A549 (cell line): Measurements from ENCODE around the gene DCBLD1. TPM values are rescaled to one million over a fixed set of nuclear protein-coding genes. Genes with fewer than 3 reads are reported as not detected.

Experiments used
- ATAC-seq, 2 experiments: fragments of 200-7000 bp in 1 of 2; fragments of >200 bp in 1 of 2; cut with Nextera tagmentation in 1 of 2; cut with Tn5 transposase in 1 of 2; 3 replicates each; pipeline versions ENCODE4 v1.8.0 to v1.9.1; 2018 to 2020; ENCODE audit warnings: mild to moderate bottlenecking in 1 of 2, moderate library complexity in 1 of 2
- CTCF ChIA-PET: fragments of 300-600 bp; sonication (Branson Sonifier 250); formaldehyde crosslinking; extraction: SDS; loops from one replicate; lab custom pipeline; 2021; ENCODE audit warnings: antibody characterized with exemption, inconsistent platforms; lab: Yijun Ruan, JAX
- POLR2A ChIA-PET: fragments of 350-600 bp; formaldehyde crosslinking; extraction: SDS; loops from one replicate; lab custom pipeline; 2021; ENCODE audit warnings: antibody characterized with exemption, inconsistent platforms; lab: Yijun Ruan, JAX
- DNase-seq, 2 experiments: peaks; one replicate each; pipeline versions ENCODE4 v3.0.0 to v3.0.0-alpha.2; 2011 to 2016; ENCODE audit warnings: low read depth in 1 of 2, low spot score in 1 of 2
- FAIRE-seq: peaks from 2 replicates; lab custom pipeline; 2011; peaks lifted over from hg19 to GRCh38; lab: Jason Lieb, UNC
- H3K27ac ChIP-seq, 2 experiments: fragments of >200 bp; sonication (Bioruptor Twin); formaldehyde crosslinking; 3 replicates each; pipeline ENCODE4 v1.5.1; 2016 to 2017
- H3K4me1 ChIP-seq: fragments of >200 bp; sonication (Bioruptor Twin); formaldehyde crosslinking; 3 replicates; pipeline ENCODE4 v1.6.1; 2016
- H3K4me2 ChIP-seq: fragments of >200 bp; sonication (Bioruptor Twin); formaldehyde crosslinking; 3 replicates; pipeline ENCODE4 v1.6.1; 2016
- H3K4me3 ChIP-seq: fragments of >200 bp; sonication (Bioruptor Twin); formaldehyde crosslinking; 3 replicates; pipeline ENCODE4 v1.5.1; 2016
- H3K9me3 ChIP-seq: fragments of >200 bp; sonication (Bioruptor Twin); formaldehyde crosslinking; 3 replicates; pipeline ENCODE4 v1.6.1; 2016
- BCL3 ChIP-seq: fragments of >200 bp; sonication (Bioruptor Twin); formaldehyde crosslinking; IDR thresholded peaks from 3 replicates; pipeline ENCODE4 v1.6.1; 2016
- CBX2 ChIP-seq: fragments of 200-600 bp; sonication (generic); IDR thresholded peaks from 2 replicates; pipeline ENCODE4 v1.6.1; 2016; ENCODE audit warnings: low read depth, mild to moderate bottlenecking, borderline replicate concordance
- CBX8 ChIP-seq: fragments of 200-600 bp; sonication (generic); IDR thresholded peaks from 2 replicates; pipeline ENCODE4 v1.6.1; 2016
- CTCF ChIP-seq: fragments of >200 bp; sonication (Bioruptor Twin); formaldehyde crosslinking; IDR thresholded peaks from 3 replicates; pipeline ENCODE4 v1.5.1; 2016
- ELK1 ChIP-seq: fragments of 150-350 bp; IDR thresholded peaks from 2 replicates; pipeline ENCODE4 v1.6.1; 2014; ENCODE audit warnings: low read depth, mild to moderate bottlenecking, low read length
- FOSB ChIP-seq: fragments of 250-450 bp; sonication (Bioruptor Pico); IDR thresholded peaks from 2 replicates; pipeline ENCODE4 v1.5.0; 2020; ENCODE audit warnings: mild to moderate bottlenecking, moderate library complexity
- JUNB ChIP-seq: fragments of >200 bp; sonication (Bioruptor Twin); formaldehyde crosslinking; IDR thresholded peaks from 2 replicates; pipeline ENCODE4 v1.6.1; 2016
- KDM1A ChIP-seq: fragments of 200-600 bp; sonication (generic); IDR thresholded peaks from 2 replicates; pipeline ENCODE4 v1.6.1; 2016; ENCODE audit warnings: low read depth, mild to moderate bottlenecking
- MAX ChIP-seq: IDR thresholded peaks from 2 replicates; pipeline ENCODE4 v1.6.1; 2012
- NPAS2 ChIP-seq: fragments of 250-450 bp; sonication (Bioruptor Pico); IDR thresholded peaks from 2 replicates; pipeline ENCODE4 v1.8.0; 2022; ENCODE audit warnings: mild to moderate bottlenecking, moderate library complexity, borderline replicate concordance
- NR3C1 ChIP-seq: fragments of >200 bp; sonication (Bioruptor Twin); formaldehyde crosslinking; IDR thresholded peaks from 3 replicates; pipeline ENCODE4 v1.6.1; 2017
- PBX3 ChIP-seq: IDR thresholded peaks from 2 replicates; pipeline ENCODE4 v1.6.1; 2012
- PHF8 ChIP-seq: fragments of 200-600 bp; sonication (generic); IDR thresholded peaks from 2 replicates; pipeline ENCODE4 v1.6.1; 2016; ENCODE audit warnings: low read depth, mild to moderate bottlenecking, antibody characterized with exemption, moderate library complexity, borderline replicate concordance
- POLR2A ChIP-seq: IDR thresholded peaks from 2 replicates; pipeline ENCODE4 v1.6.1; 2012; ENCODE audit warnings: mild to moderate bottlenecking, low read length
- REST ChIP-seq: fragments of 200-600 bp; sonication (generic); IDR thresholded peaks from 2 replicates; pipeline ENCODE4 v1.6.1; 2016; ENCODE audit warnings: antibody characterized with exemption, mild to moderate bottlenecking, moderate library complexity
- TP53 ChIP-seq: fragments of 250-450 bp; sonication (Bioruptor Pico); IDR thresholded peaks from 2 replicates; pipeline ENCODE4 v1.5.0; 2021; ENCODE audit warnings: mild to moderate bottlenecking, moderate library complexity
- ZNF302 ChIP-seq: fragments of 250-450 bp; sonication (Bioruptor Pico); IDR thresholded peaks from 2 replicates; pipeline ENCODE4 v1.9.0; 2021; ENCODE audit warnings: inconsistent platforms, mild to moderate bottlenecking, moderate library complexity
- WGBS: methylation state at CpG from one replicate; pipeline ENCODE4 v1.1.6; 2017; ENCODE audit errors: missing lambda C conversion rate; 5-methylcytosine and 5-hydroxymethylcytosine counted together
- polyA plus RNA-seq, 4 experiments: library from polyadenylated mRNA; depleted of rRNA in 3 of 4; stranded (reverse); fragments of >200 nt; fragmentation: RNase III in 1 of 4; extraction: RNeasy Plus Mini Kit Qiagen cat#74134 plus additional on column Dnase treatment in 1 of 4; gene quantifications; 2 replicates in 3 of 4; 3 replicates in 1 of 4; pipeline ENCODE4 v1.2.3, GENCODE V29; 2011 to 2017

Gene DCBLD1
- polyA plus RNA-seq, 2 of the 4 experiments (the other 2 are of a cell fraction) = 49.1 to 60.4 TPM

GRCh38 chr6:117495425-117495824, 13.0 kb downstream of the DCBLD1 start:
- no peak for ATAC-seq
- CTCF ChIA-PET = interaction anchor here (1.8 kb wide), 1 partner anchor 46 kb away, joined by 5 read pairs; no protein-coding TSS in a partner anchor
- H3K4me1 ChIP-seq = peaks cover 94% of the 10 kb centered on the region

GRCh38 chr6:117495869-117496268, 13.4 kb downstream of the DCBLD1 start:
- WGBS = 23% methylated on average over 2 of the region's 2 CpGs
- no peak for TF ChIP-seq PHF8
- TF ChIP-seq FOSB (CRISPR knock-in tag) = no peak
- TF ChIP-seq CBX2 = no peak
- TF ChIP-seq POLR2A = no peak
- no peak for TF ChIP-seq NR3C1
- no peak for DNase-seq
- Histone ChIP-seq H3K4me1 (peaks cover 94% of the 10 kb centered on the region), H3K27ac (peak overlapping the region; percentile 91 to 96), H3K4me2 (peak overlapping the region; percentile 79), H3K9me3 (no peaks in the 10 kb centered on the region), H3K4me3 (no peak overlapping the region)
- CTCF ChIA-PET = interaction anchor here (1.6 to 1.8 kb wide), 3 partner anchors 9 to 109 kb away, joined by 3 to 6 read pairs (median 5); no protein-coding TSS in a partner anchor
- POLR2A ChIA-PET = interaction anchor here (1.8 kb wide), 1 partner anchor 53 kb away, joined by 4 read pairs; no protein-coding TSS in a partner anchor
- FAIRE-seq = no peak
- no peak for ATAC-seq

More at GRCh38 chr6:117495425-117495824, 13.0 kb downstream of the DCBLD1 start:
- FAIRE-seq (no peak), DNase-seq (no peak)
- Histone ChIP-seq H3K4me3 (no peak overlapping the region), H3K4me2 (peak overlapping the region; percentile 79), H3K27ac (peak overlapping the region; percentile 91 to 96), H3K9me3 (no peaks in the 10 kb centered on the region)
- TF ChIP-seq NPAS2 = no peak
- TF ChIP-seq JUNB = no peak
- TF ChIP-seq REST = peak; percentile 44; the same call in 1 of the 2 replicates
- POLR2A ChIA-PET = no interaction called here

GRCh38 chr6:117496383-117496990, 14.0 kb downstream of the DCBLD1 start:
- no peak for FAIRE-seq

GRCh38 chr6:117497237-117497636, 14.8 kb downstream of the DCBLD1 start:
- peak overlapping the region; percentile 91 to 96 for H3K27ac ChIP-seq
- ATAC-seq = no peak
- ChIA-PET CTCF (interaction anchor here (1.6 to 1.8 kb wide), 3 partner anchors 8 to 108 kb away, joined by 3 to 6 read pairs (median 5); no protein-coding TSS in a partner anchor), POLR2A (interaction anchor here (1.8 to 1.9 kb wide), 2 partner anchors 15 to 52 kb away, joined by 4 to 6 read pairs; partner anchors contain the start of gene DCBLD1)
- DNase-seq = no peak
- H3K4me2 ChIP-seq = peak overlapping the region; percentile 79
- no peak for FAIRE-seq
- H3K4me3 ChIP-seq = peak overlapping the region; percentile 7; the same call in 1 of the 3 replicates
- peaks cover 96% of the 10 kb centered on the region for H3K4me1 ChIP-seq
- H3K9me3 ChIP-seq = no peaks in the 10 kb centered on the region
- WGBS = 0% methylated on average over 1 of the region's 1 CpG
- TF ChIP-seq PBX3 = no peak
- no peak for TF ChIP-seq TP53 (CRISPR knock-in tag)
- TF ChIP-seq KDM1A = no peak
- TF ChIP-seq BCL3 = no peak
- TF ChIP-seq ZNF302 (CRISPR knock-in tag) = no peak
- TF ChIP-seq ELK1 = no peak
- TF ChIP-seq CBX8 = no peak
- TF ChIP-seq CTCF = no peak

More at GRCh38 chr6:117496383-117496990, 14.0 kb downstream of the DCBLD1 start:
- H3K4me2 ChIP-seq = peak overlapping the region; percentile 79
- TF ChIP-seq POLR2A (no peak), MAX (0 out of 2 replicates have a peak, but pooled peaks have one; percentile 17)
- no peak for DNase-seq
- no peaks in the 10 kb centered on the region for H3K9me3 ChIP-seq
- CTCF ChIA-PET = interaction anchor here (1.6 to 1.8 kb wide), 3 partner anchors 9 to 108 kb away, joined by 3 to 6 read pairs (median 5); no protein-coding TSS in a partner anchor
- H3K4me3 ChIP-seq = peak overlapping the region; percentile 7; the same call in 1 of the 3 replicates
- WGBS = 35% methylated on average over 1 of the region's 1 CpG
- H3K27ac ChIP-seq = peak overlapping the region; percentile 91 to 96
- H3K4me1 ChIP-seq = peaks cover 94% of the 10 kb centered on the region
- POLR2A ChIA-PET = interaction anchor here (1.8 to 1.9 kb wide), 2 partner anchors 14 to 53 kb away, joined by 4 to 6 read pairs; partner anchors contain the start of gene DCBLD1
- no peak for ATAC-seq
